ENCODE results near the gene MYBBP1A. TPM values are rescaled to one million over a fixed set of nuclear protein-coding genes. Genes with fewer than 3 reads are reported as not detected.
"Not testable (repeated sequence)": the region's sequence is repeated elsewhere in the genome, so short reads cannot be mapped to it uniquely, and the experiment has no call there.

MYBBP1A gene
- total RNA-seq, 1 donor from 2014 or later, result 178 TPM

- intact Hi-C loops (cut with micrococcal nuclease), result no loop called here
- Mint-ChIP-seq H3K9me3 (no peaks in the 10 kb centered on the region), H3K27me3 (peaks cover 7% of the 10 kb centered on the region), H3K4me1 (peaks cover 3% of the 10 kb centered on the region), H3K36me3 (ENCODE audit: low read depth) (no peaks in the 10 kb centered on the region), H3K27ac (no peak overlapping the region), H3K4me3 (no peak overlapping the region)
- peak; percentile 77 for DNase-seq
Observed at GRCh38 chr17:4594931-4595684, 39.9 kb upstream of the MYBBP1A start.

- DNase-seq, result no peak
- H3K4me1 Mint-ChIP-seq, result peaks cover 3% of the 10 kb centered on the region
- no peaks in the 10 kb centered on the region for H3K36me3 Mint-ChIP-seq (ENCODE audit: low read depth)
- H3K9me3 Mint-ChIP-seq, result no peaks in the 10 kb centered on the region
- intact Hi-C loops (cut with micrococcal nuclease), result no loop called here
- H3K27ac Mint-ChIP-seq, result no peak overlapping the region
- peaks cover 7% of the 10 kb centered on the region for H3K27me3 Mint-ChIP-seq
- no peak overlapping the region for H3K4me3 Mint-ChIP-seq
Observed at GRCh38 chr17:4594406-4594805, 39.2 kb upstream of the MYBBP1A start.

- Mint-ChIP-seq H3K4me1 (peaks cover 3% of the 10 kb centered on the region), H3K4me3 (no peak overlapping the region), H3K27ac (no peak overlapping the region), H3K36me3 (ENCODE audit: low read depth) (no peaks in the 10 kb centered on the region), H3K27me3 (peaks cover 10% of the 10 kb centered on the region), H3K9me3 (no peaks in the 10 kb centered on the region)
- no peak for DNase-seq
- intact Hi-C loops (cut with micrococcal nuclease), result no loop called here
Observed at GRCh38 chr17:4593021-4593421, 37.8 kb upstream of the MYBBP1A start.

- no peaks in the 10 kb centered on the region for H3K36me3 Mint-ChIP-seq (ENCODE audit: low read depth)
- DNase-seq, result no peak
- no peak overlapping the region for H3K27ac Mint-ChIP-seq
- no peak overlapping the region for H3K4me3 Mint-ChIP-seq
- H3K9me3 Mint-ChIP-seq, result no peaks in the 10 kb centered on the region
- intact Hi-C loops (cut with micrococcal nuclease), result no loop called here
- H3K27me3 Mint-ChIP-seq, result peaks cover 10% of the 10 kb centered on the region
- peaks cover 3% of the 10 kb centered on the region for H3K4me1 Mint-ChIP-seq
Observed at GRCh38 chr17:4592240-4593005, 37.2 kb upstream of the MYBBP1A start.

GRCh38 chr17:4591529-4591928 lies 36.3 kb upstream of the MYBBP1A start:
- H3K4me3 Mint-ChIP-seq, result no peak overlapping the region
- H3K27ac Mint-ChIP-seq, result no peak overlapping the region
- no peaks in the 10 kb centered on the region for H3K36me3 Mint-ChIP-seq (ENCODE audit: low read depth)
- intact Hi-C loops (cut with micrococcal nuclease), result no loop called here
- peaks cover 14% of the 10 kb centered on the region for H3K27me3 Mint-ChIP-seq
- peaks cover 3% of the 10 kb centered on the region for H3K4me1 Mint-ChIP-seq
- H3K9me3 Mint-ChIP-seq, result no peaks in the 10 kb centered on the region
- no peak for DNase-seq

GRCh38 chr17:4590981-4591453 lies 35.8 kb upstream of the MYBBP1A start:
- DNase-seq, result no peak
- H3K36me3 Mint-ChIP-seq (ENCODE audit: low read depth), result no peaks in the 10 kb centered on the region
- peaks cover 3% of the 10 kb centered on the region for H3K4me1 Mint-ChIP-seq
- H3K4me3 Mint-ChIP-seq, result no peak overlapping the region
- H3K27ac Mint-ChIP-seq, result no peak overlapping the region
- H3K27me3 Mint-ChIP-seq, result peaks cover 19% of the 10 kb centered on the region
- H3K9me3 Mint-ChIP-seq, result no peaks in the 10 kb centered on the region
- intact Hi-C loops (cut with micrococcal nuclease), result no loop called here

- DNase-seq; H3K4me3 Mint-ChIP-seq; H3K4me1 Mint-ChIP-seq; H3K9me3 Mint-ChIP-seq; H3K27ac Mint-ChIP-seq; intact Hi-C loops (cut with micrococcal nuclease); H3K36me3 Mint-ChIP-seq (ENCODE audit: low read depth): not testable (repeated sequence)
- H3K27me3 Mint-ChIP-seq, result peaks cover 26% of the 10 kb centered on the region
Observed at GRCh38 chr17:4590042-4590441, 34.9 kb upstream of the MYBBP1A start.

GRCh38 chr17:4588898-4589625 lies 33.9 kb upstream of the MYBBP1A start:
- no peak for DNase-seq

GRCh38 chr17:4588391-4588790 lies 33.2 kb upstream of the MYBBP1A start:
- H3K27me3 Mint-ChIP-seq, result peaks cover 31% of the 10 kb centered on the region
- intact Hi-C loops (cut with micrococcal nuclease), result no loop called here
- DNase-seq, result no peak
- no peak overlapping the region for H3K4me3 Mint-ChIP-seq
- no peak overlapping the region for H3K27ac Mint-ChIP-seq
- peaks cover 2% of the 10 kb centered on the region for H3K4me1 Mint-ChIP-seq
- H3K36me3 Mint-ChIP-seq (ENCODE audit: low read depth), result no peaks in the 10 kb centered on the region
- H3K9me3 Mint-ChIP-seq, result no peaks in the 10 kb centered on the region

More at GRCh38 chr17:4588898-4589625, 33.9 kb upstream of the MYBBP1A start:
- Mint-ChIP-seq H3K36me3 (ENCODE audit: low read depth) (no peaks in the 10 kb centered on the region), H3K4me1 (no peaks in the 10 kb centered on the region), H3K4me3 (no peak overlapping the region), H3K27ac (no peak overlapping the region), H3K27me3 (peaks cover 26% of the 10 kb centered on the region), H3K9me3 (no peaks in the 10 kb centered on the region)
- intact Hi-C loops (cut with micrococcal nuclease), result no loop called here

GRCh38 chr17:4587803-4588202 lies 32.6 kb upstream of the MYBBP1A start:
- Mint-ChIP-seq H3K36me3 (ENCODE audit: low read depth) (no peaks in the 10 kb centered on the region), H3K27me3 (peaks cover 37% of the 10 kb centered on the region), H3K27ac (no peak overlapping the region), H3K9me3 (no peaks in the 10 kb centered on the region), H3K4me1 (peaks cover 2% of the 10 kb centered on the region), H3K4me3 (no peak overlapping the region)
- intact Hi-C loops (cut with micrococcal nuclease), result no loop called here
- no peak for DNase-seq

GRCh38 chr17:4587195-4587594 lies 32.0 kb upstream of the MYBBP1A start:
- Mint-ChIP-seq H3K36me3 (ENCODE audit: low read depth) (no peaks in the 10 kb centered on the region), H3K9me3 (no peaks in the 10 kb centered on the region), H3K27ac (no peak overlapping the region), H3K27me3 (peaks cover 42% of the 10 kb centered on the region), H3K4me3 (no peak overlapping the region), H3K4me1 (peaks cover 2% of the 10 kb centered on the region)
- intact Hi-C loops (cut with micrococcal nuclease), result no loop called here
- DNase-seq, result no peak

GRCh38 chr17:4586043-4586442 lies 30.9 kb upstream of the MYBBP1A start:
- intact Hi-C loops (cut with micrococcal nuclease), result no loop called here
- H3K9me3 Mint-ChIP-seq, result no peaks in the 10 kb centered on the region
- no peak overlapping the region for H3K4me3 Mint-ChIP-seq
- peaks cover 49% of the 10 kb centered on the region for H3K27me3 Mint-ChIP-seq
- DNase-seq, result no peak
- H3K27ac Mint-ChIP-seq, result peak overlapping the region; percentile 57
- H3K4me1 Mint-ChIP-seq, result peaks cover 2% of the 10 kb centered on the region
- no peaks in the 10 kb centered on the region for H3K36me3 Mint-ChIP-seq (ENCODE audit: low read depth)

GRCh38 chr17:4585638-4585994 lies 30.4 kb upstream of the MYBBP1A start:
- Mint-ChIP-seq H3K27me3 (peaks cover 52% of the 10 kb centered on the region), H3K36me3 (ENCODE audit: low read depth) (no peaks in the 10 kb centered on the region), H3K27ac (no peak overlapping the region), H3K4me3 (no peak overlapping the region), H3K9me3 (no peaks in the 10 kb centered on the region), H3K4me1 (peaks cover 2% of the 10 kb centered on the region)
- intact Hi-C loops (cut with micrococcal nuclease), result no loop called here
- DNase-seq, result no peak
